LNCaP clone FGC (cell line): Measurements from ENCODE around the gene YRDC.

Source experiments
- DNase-seq: peaks from one replicate; pipeline ENCODE4 v3.0.0-alpha.2; 2011; ENCODE audit warnings: low read depth
- H3K4me3 ChIP-seq: 2 replicates; pipeline ENCODE4 v1.5.1; 2011; ENCODE audit warnings: mild to moderate bottlenecking, low read depth, low read length, control low read depth
- TF ChIP-seq, protein P1 (sequence below): IDR thresholded peaks from 2 replicates; pipeline ENCODE4 v1.5.1; 2012; ENCODE audit warnings: mild to moderate bottlenecking; ENCODE audit not compliant: control insufficient read depth, insufficient read depth; ENCODE audit errors: extremely low read depth

The YRDC gene

DNA sequence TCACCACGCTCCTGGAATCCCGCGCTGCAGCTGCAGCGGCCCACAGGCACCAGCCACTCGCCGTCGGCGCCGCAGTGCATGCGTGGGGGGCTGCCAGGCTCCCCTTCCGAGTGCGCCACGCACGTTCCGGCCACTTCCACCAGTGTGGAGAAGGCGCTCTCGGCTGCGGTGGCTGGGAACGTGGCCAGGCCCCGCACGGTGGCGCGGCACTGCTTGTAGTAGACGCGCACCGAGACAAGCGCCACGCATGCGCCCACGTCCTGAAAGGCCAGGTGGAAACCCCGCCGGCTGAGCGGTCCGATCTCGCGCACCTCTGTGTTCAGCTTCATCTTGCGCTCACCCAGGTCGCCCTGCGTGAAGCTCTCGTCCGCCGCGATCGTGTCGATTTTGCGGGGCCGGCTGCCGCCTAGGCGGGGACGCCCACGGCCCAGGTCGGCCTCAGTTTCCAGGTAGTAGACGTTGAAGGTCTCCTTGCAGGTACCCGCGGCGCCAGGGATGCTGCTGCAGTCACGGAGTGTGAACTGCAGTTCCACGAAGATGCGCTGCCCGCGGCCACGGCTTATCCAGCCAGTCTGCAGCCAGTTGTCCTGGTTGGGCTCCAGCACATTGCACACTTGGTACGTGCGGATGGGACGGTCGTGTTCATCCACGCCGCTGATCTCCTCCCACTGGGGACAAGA, 46.5 kb downstream of the YRDC start:
- no peak overlapping the region for H3K4me3 ChIP-seq
- TF ChIP-seq, protein P1, sequence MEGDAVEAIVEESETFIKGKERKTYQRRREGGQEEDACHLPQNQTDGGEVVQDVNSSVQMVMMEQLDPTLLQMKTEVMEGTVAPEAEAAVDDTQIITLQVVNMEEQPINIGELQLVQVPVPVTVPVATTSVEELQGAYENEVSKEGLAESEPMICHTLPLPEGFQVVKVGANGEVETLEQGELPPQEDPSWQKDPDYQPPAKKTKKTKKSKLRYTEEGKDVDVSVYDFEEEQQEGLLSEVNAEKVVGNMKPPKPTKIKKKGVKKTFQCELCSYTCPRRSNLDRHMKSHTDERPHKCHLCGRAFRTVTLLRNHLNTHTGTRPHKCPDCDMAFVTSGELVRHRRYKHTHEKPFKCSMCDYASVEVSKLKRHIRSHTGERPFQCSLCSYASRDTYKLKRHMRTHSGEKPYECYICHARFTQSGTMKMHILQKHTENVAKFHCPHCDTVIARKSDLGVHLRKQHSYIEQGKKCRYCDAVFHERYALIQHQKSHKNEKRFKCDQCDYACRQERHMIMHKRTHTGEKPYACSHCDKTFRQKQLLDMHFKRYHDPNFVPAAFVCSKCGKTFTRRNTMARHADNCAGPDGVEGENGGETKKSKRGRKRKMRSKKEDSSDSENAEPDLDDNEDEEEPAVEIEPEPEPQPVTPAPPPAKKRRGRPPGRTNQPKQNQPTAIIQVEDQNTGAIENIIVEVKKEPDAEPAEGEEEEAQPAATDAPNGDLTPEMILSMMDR: no peak
- no peak for DNase-seq

DNA sequence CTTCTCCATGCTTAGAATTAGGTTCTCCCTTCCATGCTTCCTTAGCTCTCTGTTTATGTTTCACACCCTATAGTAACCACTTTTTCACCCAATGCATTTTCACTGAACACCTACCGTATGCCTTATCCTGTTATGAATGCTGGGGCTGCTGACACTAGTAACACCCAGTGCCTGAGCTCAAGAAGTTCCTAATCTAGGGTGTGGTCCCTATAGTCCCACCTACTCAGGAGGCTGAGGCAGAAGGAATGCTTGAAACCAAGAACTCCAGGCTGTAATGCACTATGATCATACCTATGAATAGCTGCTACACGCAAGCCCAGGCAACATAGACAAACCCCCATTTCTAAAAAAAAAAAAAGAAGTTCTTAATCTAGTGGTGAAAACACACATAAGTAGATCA, 48.6 kb downstream of the YRDC start:
- H3K4me3 ChIP-seq: no peak overlapping the region
- no peak for DNase-seq
- TF ChIP-seq, protein P1: no peak

DNA sequence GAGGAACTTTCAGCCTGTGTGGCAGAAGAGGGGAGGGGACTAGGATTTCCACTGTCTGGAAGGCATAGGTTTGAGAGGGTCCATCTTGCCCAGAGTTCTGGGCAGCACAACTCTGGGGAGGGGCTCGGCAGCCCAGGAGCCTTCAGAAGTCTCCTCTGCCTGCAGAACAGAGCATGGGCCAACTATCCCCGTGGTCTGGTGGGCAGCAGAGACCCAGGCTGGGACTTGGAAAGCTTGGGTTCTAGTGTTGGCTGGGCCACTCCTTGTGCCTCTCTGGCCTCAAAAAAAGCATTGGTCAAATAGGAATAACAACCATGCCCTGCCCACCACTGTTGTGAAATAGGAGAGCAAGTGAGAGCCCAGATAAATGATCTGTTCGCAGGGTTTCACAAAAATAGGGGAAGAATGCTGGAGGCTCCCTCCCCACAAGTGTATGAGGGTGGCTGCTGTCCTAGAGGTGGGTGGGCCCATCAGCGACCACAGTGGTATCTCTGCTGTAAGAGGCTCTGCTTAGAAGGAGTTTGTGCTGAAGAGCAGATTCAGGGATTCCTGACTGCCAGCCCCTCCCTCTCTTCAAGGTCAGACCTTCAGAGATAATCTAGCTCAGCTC, 52.0 kb downstream of the YRDC start:
- DNase-seq: no peak
- H3K4me3 ChIP-seq: no peak overlapping the region
- TF ChIP-seq, protein P1: no peak

DNA sequence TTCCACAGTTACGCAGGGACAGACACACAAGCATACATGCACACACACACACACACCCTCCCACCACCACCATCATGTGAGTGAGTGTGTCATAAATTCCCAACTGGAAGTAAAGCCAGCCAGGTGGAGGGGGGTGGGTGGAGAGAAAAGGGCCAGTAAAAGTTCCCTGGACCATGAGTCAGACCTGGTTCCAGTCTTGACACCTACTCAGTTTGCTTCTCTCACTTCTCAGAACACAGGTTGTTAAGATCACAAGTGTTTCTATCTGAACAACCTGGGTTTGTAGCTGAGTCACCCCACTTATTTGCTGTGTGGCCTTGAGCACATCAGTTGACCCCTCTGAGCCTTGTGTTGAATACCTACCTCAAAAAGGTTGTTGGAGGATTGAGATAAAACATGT, 52.7 kb downstream of the YRDC start:
- TF ChIP-seq, protein P1: no peak
- DNase-seq: no peak
- H3K4me3 ChIP-seq: no peak overlapping the region

DNA sequence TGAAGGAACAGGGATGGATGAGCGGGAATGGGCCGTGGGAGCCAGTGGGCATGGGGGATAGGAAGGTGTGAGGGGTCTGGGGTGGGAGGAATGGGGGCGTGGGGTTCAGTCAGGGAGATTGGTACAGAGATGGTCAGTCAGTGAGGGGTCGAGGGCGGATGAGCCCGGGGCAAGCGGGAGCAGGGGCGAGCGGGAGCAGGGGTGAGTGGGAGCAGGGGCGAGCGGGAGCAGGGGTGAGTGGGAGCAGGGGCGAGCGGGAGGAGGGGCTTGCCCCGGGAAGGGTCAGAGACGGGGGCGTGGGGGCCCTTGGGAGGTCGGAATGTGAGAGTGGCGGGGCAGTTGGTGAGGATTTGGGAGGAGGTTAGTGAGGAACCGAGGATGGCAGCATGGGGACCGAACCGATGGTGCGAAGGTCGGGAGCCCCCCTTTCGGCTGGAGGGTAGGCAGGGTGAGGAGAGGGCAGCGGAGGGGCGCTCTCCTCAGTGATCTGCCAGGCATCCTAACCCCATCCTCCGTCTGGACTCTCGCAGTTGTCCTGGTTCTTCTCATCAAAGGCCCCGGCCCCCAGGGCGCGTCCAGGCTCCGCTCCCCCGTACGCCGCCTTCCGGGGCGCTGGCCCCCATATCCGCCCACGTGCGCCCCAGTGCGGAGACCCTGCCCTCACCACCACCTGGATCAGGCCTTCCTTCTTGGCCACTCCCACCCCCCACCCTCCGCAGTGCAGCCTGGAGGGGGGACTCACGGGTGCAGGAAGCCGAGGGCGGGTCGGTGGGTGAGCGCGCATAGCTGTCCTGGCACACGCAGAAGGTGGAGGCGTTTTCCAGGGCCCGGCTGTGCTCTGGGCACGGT, 54.3 kb downstream of the YRDC start:
- TF ChIP-seq, protein P1: no peak
- H3K4me3 ChIP-seq: peak overlapping the region; percentile 43
- no peak for DNase-seq
